Measurements from ENCODE around the gene SGMS1.

- TF ChIP-seq CTCF (IDR thresholded peaks at IDR 0.05; ENCODE audit: insufficient read depth, low read length, poor library complexity, severe bottlenecking), result no peak
- no peak for TF ChIP-seq EZH2phosphoT487 (conservative IDR thresholded peaks at IDR 0.05; ENCODE audit: low read length)
Observed at GRCh38 chr10:50592961-50593418, 30.8 kb downstream of the SGMS1 start.
